Lung (tissue), 12 donors: Measurements from ENCODE around the gene ZNF430. TPM values are rescaled to one million over a fixed set of nuclear protein-coding genes. Genes with fewer than 3 reads are reported as not detected.
A peak's percentile ranks its signal among the peaks of the same experiment; 100 is the strongest.

Experiments used
- ATAC-seq: fragments of 200-7000 bp; cut with Tn5 transposase; one replicate; pipeline ENCODE4 v1.9.1; 2020; ENCODE audit warnings: moderate number of reproducible peaks; ENCODE audit not compliant: insufficient read depth, low FRiP score
- DNase-seq, 3 donors: peaks; one replicate each; pipeline ENCODE4 v3.0.0-alpha.2; 2013 to 2017
- H3K27ac ChIP-seq, 2 donors: one replicate each; pipeline ENCODE4 v1.5.1; 2013; ENCODE audit warnings: mild to moderate bottlenecking in 2 of 2, moderate library complexity in 2 of 2, control low read depth in 1 of 2, inconsistent platforms in 1 of 2, low read depth in 1 of 2, low read length in 1 of 2
- H3K27me3 ChIP-seq, 3 donors: one replicate each; pipeline ENCODE4 v1.5.1; 2013; ENCODE audit warnings: low read length in 2 of 3; ENCODE audit not compliant: control insufficient read depth in 3 of 3, insufficient read depth in 3 of 3
- H3K36me3 ChIP-seq, 4 donors: one replicate each; pipeline ENCODE4 v1.5.1; 2013; ENCODE audit warnings: low read length in 4 of 4, mild to moderate bottlenecking in 1 of 4, moderate library complexity in 1 of 4; ENCODE audit not compliant: control insufficient read depth in 4 of 4, insufficient read depth in 4 of 4
- H3K4me1 ChIP-seq, 5 donors: one replicate each; pipeline ENCODE4 v1.5.1; 2013; ENCODE audit warnings: low read length in 5 of 5, mild to moderate bottlenecking in 2 of 5, moderate library complexity in 1 of 5; ENCODE audit not compliant: control insufficient read depth in 5 of 5, insufficient read depth in 5 of 5
- H3K4me3 ChIP-seq: one replicate; pipeline ENCODE4 v1.5.1; 2013; ENCODE audit warnings: mild to moderate bottlenecking, control low read depth, moderate library complexity
- H3K9ac ChIP-seq, 2 donors: one replicate each; pipeline ENCODE4 v1.5.1; 2013; ENCODE audit warnings: low read length in 2 of 2, control low read depth in 1 of 2; ENCODE audit not compliant: insufficient read depth in 1 of 2
- H3K9me3 ChIP-seq, 4 donors: one replicate each; pipeline ENCODE4 v1.5.1; 2013; ENCODE audit warnings: low read length in 3 of 4, mild to moderate bottlenecking in 1 of 4, moderate library complexity in 1 of 4; ENCODE audit not compliant: control insufficient read depth in 4 of 4, insufficient read depth in 3 of 4
- WGBS, 2 donors: extraction: QIAGEN DNeasy Blood & Tissue Kit; methylation state at CpG; one replicate each; pipeline ENCODE4 v1.1.7; 2013; 5-methylcytosine and 5-hydroxymethylcytosine counted together
- polyA plus RNA-seq, 2 donors: library from polyadenylated mRNA; stranded (reverse); fragments of 200-250 nt; gene quantifications; one replicate each; pipeline ENCODE4 v1.2.1, GENCODE V29; 2013
- total RNA-seq, 2 donors: library from RNA; depleted of rRNA in 1 of 2; stranded (reverse); fragments of >200 nt in 1 of 2; gene quantifications; one replicate each; pipeline ENCODE4 v1.2.1, GENCODE V29; 2014 to 2021
- TF ChIP-seq, protein P1 (sequence below): IDR thresholded peaks from 2 replicates; pipeline ENCODE4 v1.5.1; 2012; ENCODE audit warnings: mild to moderate bottlenecking; ENCODE audit errors: control extremely low read depth, extremely low read depth
- donor health status: control.
- donor health status: control.
- donor health status: Bipolar disorder and iron deficiency.
- donor health status: healthy.
- donor health status: DM: yes; HTN: yes; CAD: no.

Gene ZNF430
- total and polyA plus RNA-seq, 4 donors: 2.8 to 17.2 (median 8.9) TPM

DNA sequence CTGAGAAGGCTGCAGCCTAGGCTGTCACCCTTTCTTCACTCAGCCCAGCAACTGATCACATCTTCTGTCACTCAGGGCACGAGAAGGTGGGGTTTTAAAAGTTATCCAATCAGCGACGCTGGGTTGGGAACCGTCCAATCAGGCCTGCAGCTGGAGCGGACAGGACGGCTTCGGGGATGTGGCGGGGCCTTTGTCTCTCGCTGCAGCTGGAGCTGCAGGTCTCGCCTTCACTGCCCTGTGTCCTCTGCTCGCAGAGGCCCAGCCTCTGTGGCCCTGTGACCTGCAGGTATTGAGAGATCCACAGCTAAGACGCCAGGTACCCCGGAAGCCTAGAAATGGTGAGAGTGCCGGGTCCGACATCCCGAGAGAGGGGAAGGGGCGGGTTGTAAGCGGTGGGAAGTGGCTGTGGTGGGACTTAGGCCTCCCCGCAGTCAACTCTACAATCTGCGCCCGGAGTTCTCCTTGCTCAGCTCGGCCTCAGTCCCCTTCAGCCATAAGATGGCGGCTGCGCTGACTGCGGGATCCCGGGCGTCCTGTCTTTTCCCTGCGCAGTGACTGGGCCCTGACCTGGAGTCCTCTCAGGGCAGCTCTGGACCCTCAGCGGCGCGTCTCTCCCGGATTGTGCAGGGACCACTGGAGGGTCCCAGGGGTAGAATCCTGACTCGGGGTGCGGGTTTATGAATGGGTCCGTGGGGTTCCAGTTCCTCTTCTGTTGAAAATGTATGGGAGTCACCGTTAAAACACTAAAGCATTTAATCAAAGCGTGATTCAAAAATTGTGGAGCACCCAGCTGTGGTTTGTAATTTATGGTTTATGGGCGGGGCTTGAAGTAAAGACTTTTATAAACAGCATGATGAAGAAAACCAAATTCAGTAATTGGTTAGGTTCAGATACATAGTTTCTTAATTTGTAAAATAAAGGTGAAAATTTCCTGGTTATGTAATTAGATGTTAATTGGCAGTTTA, 61.8 kb downstream of the ZNF430 start, which contains the start of gene ZNF714:
TSS of gene ZNF714 (plus strand) at position 193 of the 965 bp plus-strand sequence. CDS start 16,066 bp downstream, outside the sequence.
- Histone ChIP-seq H3K9me3 (no peaks in the 10 kb centered on the region), H3K27ac (peak within 1 kb of the TSS; percentile 51 to 81), H3K36me3 (peaks cover 0 to 3% (median 0%) of the 10 kb centered on the region in 4 donors), H3K4me1 (peaks cover 0 to 8% (median 0%) of the 10 kb centered on the region in 5 donors), H3K27me3 (no peaks in the 10 kb centered on the region), H3K9ac (peak within 1 kb of the TSS; percentile 69 to 80), H3K4me3 (peak within 1 kb of the TSS; percentile 36)
- DNase-seq (peak; percentile 95 to 98 (median 97)), ATAC-seq (peak; percentile 95)
- 37 to 40% methylated on average over 38 of the region's 38 CpGs for WGBS, 2 donors
- TF ChIP-seq, protein P1, sequence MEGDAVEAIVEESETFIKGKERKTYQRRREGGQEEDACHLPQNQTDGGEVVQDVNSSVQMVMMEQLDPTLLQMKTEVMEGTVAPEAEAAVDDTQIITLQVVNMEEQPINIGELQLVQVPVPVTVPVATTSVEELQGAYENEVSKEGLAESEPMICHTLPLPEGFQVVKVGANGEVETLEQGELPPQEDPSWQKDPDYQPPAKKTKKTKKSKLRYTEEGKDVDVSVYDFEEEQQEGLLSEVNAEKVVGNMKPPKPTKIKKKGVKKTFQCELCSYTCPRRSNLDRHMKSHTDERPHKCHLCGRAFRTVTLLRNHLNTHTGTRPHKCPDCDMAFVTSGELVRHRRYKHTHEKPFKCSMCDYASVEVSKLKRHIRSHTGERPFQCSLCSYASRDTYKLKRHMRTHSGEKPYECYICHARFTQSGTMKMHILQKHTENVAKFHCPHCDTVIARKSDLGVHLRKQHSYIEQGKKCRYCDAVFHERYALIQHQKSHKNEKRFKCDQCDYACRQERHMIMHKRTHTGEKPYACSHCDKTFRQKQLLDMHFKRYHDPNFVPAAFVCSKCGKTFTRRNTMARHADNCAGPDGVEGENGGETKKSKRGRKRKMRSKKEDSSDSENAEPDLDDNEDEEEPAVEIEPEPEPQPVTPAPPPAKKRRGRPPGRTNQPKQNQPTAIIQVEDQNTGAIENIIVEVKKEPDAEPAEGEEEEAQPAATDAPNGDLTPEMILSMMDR: no peak

DNA sequence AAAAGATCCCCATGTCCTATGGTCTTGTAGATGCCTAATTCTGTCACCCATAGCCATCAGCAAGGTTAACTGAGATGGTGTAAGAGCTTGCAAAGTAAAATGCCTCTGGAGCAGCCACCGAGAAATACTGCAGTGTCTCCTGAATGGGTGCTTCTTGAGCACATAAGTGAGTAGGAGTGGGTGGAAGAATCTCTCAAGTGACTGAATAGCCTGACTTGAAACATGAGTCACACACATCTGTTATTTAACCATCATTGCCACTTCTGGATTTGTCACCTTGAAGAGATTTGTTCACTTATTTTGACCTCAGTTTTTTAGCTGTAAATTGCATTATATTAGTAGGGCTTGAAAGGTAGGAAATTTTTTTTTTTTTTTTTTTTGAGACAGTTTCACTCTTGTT, 63.9 kb downstream of the ZNF430 start:
- Histone ChIP-seq H3K9me3 (no peaks in the 10 kb centered on the region), H3K4me3 (no peak overlapping the region), H3K9ac (no peak overlapping the region), H3K27ac (no peak overlapping the region), H3K27me3 (no peaks in the 10 kb centered on the region), H3K36me3 (peaks cover 0 to 3% (median 0%) of the 10 kb centered on the region in 4 donors), H3K4me1 (peaks cover 0 to 8% (median 0%) of the 10 kb centered on the region in 5 donors)
- 69 to 80% methylated on average over 1 of the region's 1 CpG for WGBS, 2 donors
- ATAC-seq (no peak), DNase-seq (no peak)
- TF ChIP-seq, protein P1: no peak

DNA sequence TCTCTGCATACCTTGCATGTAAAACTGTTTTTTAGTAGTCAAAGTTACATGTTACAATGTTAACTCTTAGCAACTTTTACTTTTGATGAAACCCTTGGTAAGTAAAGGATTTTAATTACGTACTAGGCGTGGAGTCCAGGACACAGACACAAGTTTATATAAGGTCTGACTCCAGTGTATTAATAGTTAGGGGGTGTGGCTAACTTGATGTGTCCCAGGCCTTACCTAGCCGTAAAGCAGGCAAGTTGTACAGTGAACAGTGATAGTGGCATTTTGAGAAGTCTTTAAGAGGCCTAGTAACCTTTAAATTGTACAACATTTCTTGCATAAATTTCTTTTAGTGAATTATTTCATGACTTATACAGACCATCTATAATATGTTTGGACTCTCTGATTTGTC, 67.4 kb downstream of the ZNF430 start:
- no peaks in the 10 kb centered on the region for H3K9me3 ChIP-seq
- 89 to 95% methylated on average over 3 of the region's 3 CpGs for WGBS, 2 donors
- no peak for DNase-seq
- H3K27me3 ChIP-seq: no peaks in the 10 kb centered on the region
- no peak overlapping the region for H3K9ac ChIP-seq
- H3K36me3 ChIP-seq: peaks cover 0 to 3% (median 0%) of the 10 kb centered on the region in 4 donors
- H3K4me1 ChIP-seq: peaks cover 0 to 9% (median 4%) of the 10 kb centered on the region in 5 donors
- TF ChIP-seq, protein P1: no peak
- no peak overlapping the region for H3K4me3 ChIP-seq
- ATAC-seq: no peak
- no peak overlapping the region for H3K27ac ChIP-seq
